Pancreas (tissue), 10 donors: Measurements from ENCODE around the gene WNT6. TPM values are rescaled to one million over a fixed set of nuclear protein-coding genes. Genes with fewer than 3 reads are reported as not detected.
A peak's percentile ranks its signal among the peaks of the same experiment; 100 is the strongest.
"Not testable (repeated sequence)": the region's sequence is repeated elsewhere in the genome, so short reads cannot be mapped to it uniquely, and the experiment has no call there.

Source experiments
- ATAC-seq, 4 donors: fragments of 200-7000 bp; cut with Tn5 transposase; one replicate each; pipeline versions ENCODE4 v1.8.0 to v1.9.1; 2020; ENCODE audit warnings: mild to moderate bottlenecking in 4 of 4, moderate library complexity in 4 of 4
- DNase-seq, 6 donors: peaks; one replicate each; pipeline ENCODE4 v3.0.0-alpha.2; 2020
- FAIRE-seq: peaks from 2 replicates; lab custom pipeline; 2012; peaks lifted over from hg19 to GRCh38; lab: Jason Lieb, UNC
- H3K27ac ChIP-seq, 4 donors: fragments of 200-600 bp; sonication (generic); 1 replicate in 3 of 4; 2 replicates in 1 of 4; pipeline versions ENCODE4 v1.5.0 to v1.8.0; 2020
- H3K27me3 ChIP-seq, 4 donors: fragments of 200-600 bp; one replicate each; pipeline ENCODE4 v1.8.0; 2021
- H3K36me3 ChIP-seq, 3 donors: fragments of 200-600 bp; sonication (generic) in 1 of 3; one replicate each; pipeline versions ENCODE4 v1.5.0 to v1.8.0; 2020 to 2021
- H3K4me1 ChIP-seq, 3 donors: fragments of 200-600 bp; one replicate each; pipeline ENCODE4 v1.8.0; 2021
- H3K4me3 ChIP-seq, 4 donors: fragments of 200-600 bp; sonication (generic) in 2 of 4; one replicate each; pipeline versions ENCODE4 v1.5.0 to v1.8.0; 2020 to 2021
- H3K9me3 ChIP-seq, 4 donors: fragments of 200-600 bp; one replicate each; pipeline ENCODE4 v1.8.0; 2021
- WGBS, 2 donors: extraction: QIAGEN DNeasy Blood & Tissue Kit; methylation state at CpG; one replicate each; pipeline ENCODE4 v1.1.7; 2013; 5-methylcytosine and 5-hydroxymethylcytosine counted together
- intact Hi-C, 3 donors: fragments of 100-400 bp; cut with DNase I; formaldehyde crosslinking; loops; one replicate each; pipeline versions ENCODE4 v1.11.1 to v1.14.2; 2022
- polyA plus RNA-seq, 2 donors: library from polyadenylated mRNA; stranded (reverse); fragments of 200-250 nt; gene quantifications; one replicate each; pipeline ENCODE4 v1.2.3, GENCODE V29; 2013
- total RNA-seq, 6 donors: library from RNA; stranded (reverse); fragmentation: NEBNext Ultra II Directional in 4 of 6; extraction: Animal tissue kit (Norgen Biotek cat#: 25700) in 4 of 6; gene quantifications; one replicate each; pipeline versions ENCODE4 v1.2.1 to v1.2.4, GENCODE V29; 2021 to 2023
- TF ChIP-seq, protein P1 (sequence below), 4 donors: fragments of 200-600 bp; sonication (generic) in 3 of 4; IDR thresholded peaks; one replicate each; pipeline versions ENCODE4 v1.5.0 to v1.8.0; 2021; ENCODE audit warnings: antibody characterized with exemption in 4 of 4
- donor health status: healthy with polysubstance abuse.
- donor health status: DM: no; HTN: no; CAD: no; lungs with moderate emphysema.
- donor health status: DM: no; HTN: no; CAD: no.
- donor health status: control.
- donor health status: control.
- donor health status: Bipolar disorder and iron deficiency.
- donor health status: DM: yes; HTN: yes; CAD: no.
- donor health status: DM: no; HTN: no; CAD: no.
- donor health status: DM: no; HTN: no; CAD: no.
- donor health status: DM: yes; HTN: yes; CAD: no.

The WNT6 gene
- total and polyA plus RNA-seq, 8 donors: 0.09 to 1.2 (median 0.32) TPM; not detected in 1

DNA sequence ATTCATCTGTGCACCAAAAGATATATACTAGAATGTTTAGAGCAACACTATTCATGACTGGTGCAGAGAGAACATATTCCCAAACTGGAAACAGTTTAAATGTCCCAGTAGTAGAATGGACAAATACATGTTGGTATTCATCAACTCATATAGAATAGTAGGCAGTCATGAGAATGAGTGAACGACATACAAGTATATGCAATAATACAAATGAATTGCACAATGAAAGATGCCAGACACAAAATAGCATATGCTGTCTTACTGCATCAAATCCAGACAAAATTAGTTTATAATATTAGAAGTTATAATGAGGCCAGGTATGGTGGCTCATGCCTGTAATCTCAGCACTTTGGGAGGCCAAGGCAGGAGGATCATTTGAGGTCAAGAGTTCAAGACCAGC lies 19.7 kb upstream of the WNT6 start:
- TF ChIP-seq, protein P1, sequence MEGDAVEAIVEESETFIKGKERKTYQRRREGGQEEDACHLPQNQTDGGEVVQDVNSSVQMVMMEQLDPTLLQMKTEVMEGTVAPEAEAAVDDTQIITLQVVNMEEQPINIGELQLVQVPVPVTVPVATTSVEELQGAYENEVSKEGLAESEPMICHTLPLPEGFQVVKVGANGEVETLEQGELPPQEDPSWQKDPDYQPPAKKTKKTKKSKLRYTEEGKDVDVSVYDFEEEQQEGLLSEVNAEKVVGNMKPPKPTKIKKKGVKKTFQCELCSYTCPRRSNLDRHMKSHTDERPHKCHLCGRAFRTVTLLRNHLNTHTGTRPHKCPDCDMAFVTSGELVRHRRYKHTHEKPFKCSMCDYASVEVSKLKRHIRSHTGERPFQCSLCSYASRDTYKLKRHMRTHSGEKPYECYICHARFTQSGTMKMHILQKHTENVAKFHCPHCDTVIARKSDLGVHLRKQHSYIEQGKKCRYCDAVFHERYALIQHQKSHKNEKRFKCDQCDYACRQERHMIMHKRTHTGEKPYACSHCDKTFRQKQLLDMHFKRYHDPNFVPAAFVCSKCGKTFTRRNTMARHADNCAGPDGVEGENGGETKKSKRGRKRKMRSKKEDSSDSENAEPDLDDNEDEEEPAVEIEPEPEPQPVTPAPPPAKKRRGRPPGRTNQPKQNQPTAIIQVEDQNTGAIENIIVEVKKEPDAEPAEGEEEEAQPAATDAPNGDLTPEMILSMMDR (IDR thresholded peaks at IDR 0.05): no peak
- Histone ChIP-seq H3K36me3 (no peaks in the 10 kb centered on the region), H3K4me3 (no peak overlapping the region), H3K4me1 (no peaks in the 10 kb centered on the region), H3K9me3 (no peaks in the 10 kb centered on the region), H3K27me3 (no peaks in the 10 kb centered on the region), H3K27ac (no peak overlapping the region)
- ATAC-seq (no peak), FAIRE-seq (no peak), DNase-seq (no peak)
- intact Hi-C loops: no loop called here
- WGBS, 2 donors: 49 to 59% methylated on average over 1 of the region's 1 CpG

GRCh38 chr2:218844334-218844733 lies 15.3 kb upstream of the WNT6 start:
- H3K4me3 ChIP-seq, H3K27ac ChIP-seq, FAIRE-seq, H3K27me3 ChIP-seq, DNase-seq, H3K9me3 ChIP-seq, H3K36me3 ChIP-seq, H3K4me1 ChIP-seq, ATAC-seq, intact Hi-C loops: not testable (repeated sequence)
- WGBS, 2 donors: 83 to 90% methylated on average over 5 of the region's 5 CpGs

DNA sequence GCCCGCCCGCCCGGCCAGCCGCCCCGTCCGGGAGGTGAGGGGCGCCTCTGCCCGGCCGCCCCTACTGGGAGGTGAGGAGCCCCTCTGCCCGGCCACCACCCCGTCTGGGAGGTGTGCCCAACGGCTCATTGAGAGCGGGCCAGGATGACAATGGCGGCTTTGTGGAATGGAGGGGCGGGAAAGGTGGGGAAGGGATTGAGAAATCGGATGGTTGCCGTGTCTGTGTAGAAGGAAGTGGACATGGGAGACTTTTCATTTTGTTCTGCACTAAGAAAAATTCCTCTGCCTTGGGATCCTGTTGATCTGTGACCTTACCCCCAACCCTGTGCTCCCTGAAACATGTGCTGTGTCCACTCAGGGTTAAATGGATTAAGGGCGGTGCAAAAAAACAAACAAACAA lies 12.6 kb upstream of the WNT6 start:
- DNase-seq, H3K27ac ChIP-seq, H3K36me3 ChIP-seq, H3K27me3 ChIP-seq, intact Hi-C loops, H3K4me1 ChIP-seq, FAIRE-seq, H3K9me3 ChIP-seq, H3K4me3 ChIP-seq, ATAC-seq: not testable (repeated sequence)
- WGBS, 2 donors: 71 to 77% methylated on average over 7 to 18 of the region's 18 CpGs

DNA sequence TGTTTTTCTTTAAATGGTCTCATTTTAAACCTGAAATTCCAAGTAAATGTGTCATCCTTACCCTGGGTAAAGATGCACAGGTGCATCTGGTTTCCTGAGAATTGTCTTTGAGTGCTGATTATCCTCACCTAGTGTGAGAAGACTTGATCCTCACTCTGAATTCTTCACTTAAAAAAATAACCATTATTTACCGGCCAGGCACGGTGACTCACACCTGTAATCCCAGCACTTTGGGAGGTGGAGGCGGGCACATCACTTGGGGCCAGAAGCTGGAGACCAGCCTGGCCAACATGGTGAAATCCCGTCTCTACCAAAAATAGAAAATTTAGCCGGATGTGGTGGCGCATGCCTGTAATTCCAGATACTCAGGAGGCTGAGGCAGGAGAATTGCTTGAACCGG lies 9.9 kb upstream of the WNT6 start:
- 62 to 65% methylated on average over 7 of the region's 7 CpGs for WGBS, 2 donors
- H3K4me1 ChIP-seq: no peaks in the 10 kb centered on the region
- H3K9me3 ChIP-seq: no peaks in the 10 kb centered on the region
- H3K27ac ChIP-seq: no peak overlapping the region
- ATAC-seq: no peak
- FAIRE-seq: no peak
- TF ChIP-seq, protein P1 (IDR thresholded peaks at IDR 0.05): no peak
- H3K4me3 ChIP-seq: no peak overlapping the region
- no peak for DNase-seq
- H3K27me3 ChIP-seq: peaks cover 0 to 4% (median 4%) of the 10 kb centered on the region in 4 donors
- intact Hi-C loops: no loop called here
- H3K36me3 ChIP-seq: no peaks in the 10 kb centered on the region

- H3K4me1 ChIP-seq: no peaks in the 10 kb centered on the region
- no peak overlapping the region for H3K4me3 ChIP-seq
- intact Hi-C loops: no loop called here
- no peaks in the 10 kb centered on the region for H3K36me3 ChIP-seq
- TF ChIP-seq, protein P1 (IDR thresholded peaks at IDR 0.05): no peak
- FAIRE-seq: no peak
- H3K9me3 ChIP-seq: no peaks in the 10 kb centered on the region
- DNase-seq: no peak
- WGBS, 2 donors: 58 to 81% methylated on average over 2 of the region's 2 CpGs
- no peak overlapping the region for H3K27ac ChIP-seq
- ATAC-seq: no peak
- H3K27me3 ChIP-seq: peaks cover 0 to 4% (median 4%) of the 10 kb centered on the region in 4 donors
These were observed 8.8 kb upstream of the WNT6 start for GRCh38 chr2:218850796-218851195.

DNA sequence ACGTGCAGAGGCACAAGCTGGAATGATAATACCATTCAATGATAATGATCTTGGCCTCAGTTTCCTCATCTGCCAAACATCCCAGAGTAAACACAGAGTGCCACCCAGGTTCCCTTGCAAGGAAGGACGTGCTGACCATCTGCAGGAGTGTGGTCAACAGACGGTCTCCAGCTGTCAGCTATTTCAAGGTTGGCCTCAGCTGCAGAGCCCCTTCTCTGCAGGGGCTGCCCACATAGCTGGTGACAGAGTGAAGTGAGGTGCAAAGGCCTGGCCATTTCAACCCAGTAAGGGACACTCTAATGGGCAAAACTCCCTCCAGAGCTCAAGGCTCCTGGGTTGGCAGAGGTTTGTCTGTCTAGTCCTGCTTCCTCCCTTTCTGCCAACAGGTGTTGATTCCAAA lies 8.3 kb upstream of the WNT6 start:
- 19 to 30% methylated on average over 3 of the region's 3 CpGs for WGBS, 2 donors
- no peaks in the 10 kb centered on the region for H3K36me3 ChIP-seq
- no peaks in the 10 kb centered on the region for H3K4me1 ChIP-seq
- H3K27me3 ChIP-seq: peaks cover 0 to 4% (median 4%) of the 10 kb centered on the region in 4 donors
- no peaks in the 10 kb centered on the region for H3K9me3 ChIP-seq
- TF ChIP-seq, protein P1 (IDR thresholded peaks at IDR 0.05): no peak
- H3K4me3 ChIP-seq: no peak overlapping the region
- DNase-seq (peak in 1 of 6 donors; percentile 12), FAIRE-seq (no peak), ATAC-seq (no peak)
- no peak overlapping the region for H3K27ac ChIP-seq
- intact Hi-C loops: no loop called here
